Omental fat pad (tissue), 4 donors: Measurements from ENCODE around the gene STRN. TPM values are rescaled to one million over a fixed set of nuclear protein-coding genes. Genes with fewer than 3 reads are reported as not detected.
"Not testable (repeated sequence)": the region's sequence is repeated elsewhere in the genome, so short reads cannot be mapped to it uniquely, and the experiment has no call there.

Source experiments
- ATAC-seq: fragments of 150-250 bp; one replicate; pipeline ENCODE4 v1.9.1; 2016; ENCODE audit warnings: mild to moderate bottlenecking, moderate library complexity; ENCODE audit not compliant: low FRiP score
- DNase-seq: peaks from one replicate; pipeline ENCODE4 v3.0.0-alpha.2; 2019; ENCODE audit warnings: low spot score
- CTCF ChIP-seq, 3 donors: fragments of 450-650 bp; IDR thresholded peaks; one replicate each; pipeline ENCODE4 v1.5.1; 2016 to 2017; ENCODE audit warnings: antibody characterized with exemption in 3 of 3, mild to moderate bottlenecking in 3 of 3, moderate library complexity in 2 of 3
- total RNA-seq, 4 donors: library from RNA; depleted of rRNA; stranded (reverse); fragments of >200 nt; gene quantifications; one replicate each; pipeline ENCODE4 v1.1.0, GENCODE V29; 2016

STRN gene
- total RNA-seq, 4 donors from 2014 or later: 16.7 to 26.8 (median 21.3) TPM

- no peak for TF ChIP-seq CTCF (IDR thresholded peaks at IDR 0.05)
- no peak for ATAC-seq
Measured at GRCh38 chr2:36949845-36950244, 16.5 kb downstream of the STRN start.

GRCh38 chr2:36945240-36945639 lies 21.1 kb downstream of the STRN start:
- not testable (repeated sequence) for ATAC-seq, DNase-seq

More at GRCh38 chr2:36949845-36950244, 16.5 kb downstream of the STRN start:
- no peak for DNase-seq

GRCh38 chr2:36941867-36942266 lies 24.5 kb downstream of the STRN start:
- TF ChIP-seq CTCF (IDR thresholded peaks at IDR 0.05): no peak
- ATAC-seq (no peak), DNase-seq (no peak)

GRCh38 chr2:36936526-36936925 lies 29.8 kb downstream of the STRN start:
- not testable (repeated sequence) for ATAC-seq, DNase-seq

- not testable (repeated sequence) for ATAC-seq, DNase-seq
Measured at GRCh38 chr2:36931688-36932087, 34.6 kb downstream of the STRN start.

GRCh38 chr2:36930787-36931410 lies 35.4 kb downstream of the STRN start:
- DNase-seq, ATAC-seq: not testable (repeated sequence)

GRCh38 chr2:36926175-36927132 lies 39.9 kb downstream of the STRN start:
- ATAC-seq, DNase-seq: not testable (repeated sequence)

GRCh38 chr2:36922629-36923028 lies 43.7 kb downstream of the STRN start:
- ATAC-seq, DNase-seq: not testable (repeated sequence)

GRCh38 chr2:36921984-36922383 lies 44.4 kb downstream of the STRN start:
- DNase-seq (no peak), ATAC-seq (no peak)
- TF ChIP-seq CTCF (IDR thresholded peaks at IDR 0.05): no peak

- DNase-seq (no peak), ATAC-seq (no peak)
- TF ChIP-seq CTCF (IDR thresholded peaks at IDR 0.05): no peak
Measured at GRCh38 chr2:36919041-36919837, 47.1 kb downstream of the STRN start.
